GM18909 (cell line): Measurements from ENCODE around the gene SLC6A11.

Experiments used
- ATAC-seq: cut with Tn5 transposase; IDR thresholded peaks from one replicate; pipeline ENCODE4 v1.9.1; 2021; ENCODE audit warnings: mild to moderate bottlenecking; ENCODE audit not compliant: unreplicated experiment, poor library complexity

Gene SLC6A11

DNA sequence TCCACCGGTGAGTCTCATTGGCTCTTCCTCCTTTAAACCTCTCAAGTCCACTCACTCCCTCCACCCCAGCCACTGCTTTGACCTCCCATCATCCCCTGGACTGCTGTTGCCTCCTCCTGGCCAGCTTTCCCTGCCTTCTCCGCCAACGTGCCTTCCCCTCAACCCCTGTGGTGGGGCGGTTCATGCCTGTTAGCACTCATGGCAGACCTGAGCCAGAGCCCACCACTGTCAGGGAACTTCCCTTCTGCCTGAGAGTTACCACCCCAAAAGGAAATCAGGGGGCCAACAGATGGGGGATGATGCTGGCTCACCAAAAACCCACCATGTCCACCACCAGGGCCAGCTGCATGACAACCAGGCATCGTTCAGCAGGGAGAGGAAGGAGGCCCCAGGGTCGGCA lies 132.3 kb downstream of the SLC6A11 start:
- ATAC-seq, result no peak

DNA sequence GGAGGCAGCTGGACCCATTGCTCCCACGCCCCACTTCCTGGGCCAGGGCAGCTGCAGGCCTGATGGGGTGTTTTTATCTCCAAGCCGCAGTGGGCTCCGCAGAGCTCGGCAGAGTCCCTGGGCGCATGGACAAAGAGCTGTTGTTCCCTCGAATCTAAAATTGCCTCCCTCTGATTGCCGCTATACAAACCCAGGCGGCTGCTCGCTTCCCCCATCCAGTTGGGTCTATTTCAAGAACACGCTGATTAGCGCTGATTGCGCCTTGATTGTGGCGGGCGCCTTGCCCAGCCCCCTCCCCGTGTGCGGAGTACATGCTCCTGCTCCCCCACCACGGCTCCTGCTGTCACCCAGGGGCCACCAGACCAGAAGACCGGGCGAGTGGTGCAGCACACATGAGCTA lies 133.2 kb downstream of the SLC6A11 start:
- no peak for ATAC-seq

DNA sequence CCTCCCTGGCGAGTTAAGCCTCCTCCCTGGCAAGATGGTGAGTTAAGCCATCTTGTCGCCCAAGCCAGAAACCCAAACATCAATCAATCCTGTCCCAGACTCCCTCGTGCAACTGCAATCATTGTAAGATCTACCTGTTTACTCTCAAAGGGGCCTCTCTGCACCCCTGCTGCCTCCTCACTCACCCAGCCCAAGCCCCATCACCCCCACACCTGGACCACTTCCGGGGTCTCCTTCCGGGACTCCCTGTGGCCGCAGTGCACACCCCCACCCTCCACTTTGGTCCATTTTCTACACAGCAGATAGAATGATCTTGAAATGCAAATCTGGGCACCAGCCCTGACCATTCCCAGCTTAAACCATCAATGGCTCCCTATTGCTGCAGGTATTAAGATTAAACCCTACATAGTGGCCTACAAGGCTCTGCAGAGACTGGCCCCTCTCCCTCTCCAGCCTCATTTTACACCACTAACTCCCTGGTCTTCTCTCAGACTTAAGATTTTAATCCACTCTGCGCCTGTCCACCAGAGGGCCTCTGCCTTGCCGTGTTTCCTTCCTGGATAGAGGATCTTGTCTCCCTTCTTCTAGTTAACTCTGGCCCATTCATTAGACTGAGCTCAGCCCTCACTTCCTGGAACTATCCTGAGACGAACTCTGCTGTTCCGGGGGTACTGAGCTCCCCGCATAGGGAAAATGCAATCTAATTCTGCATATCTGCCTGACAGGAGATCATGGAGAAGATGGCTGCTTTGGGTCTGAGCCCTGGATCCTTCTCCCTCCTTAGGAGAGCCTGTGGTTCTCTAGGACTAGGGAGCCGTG lies 134.7 kb downstream of the SLC6A11 start:
- no peak for ATAC-seq

DNA sequence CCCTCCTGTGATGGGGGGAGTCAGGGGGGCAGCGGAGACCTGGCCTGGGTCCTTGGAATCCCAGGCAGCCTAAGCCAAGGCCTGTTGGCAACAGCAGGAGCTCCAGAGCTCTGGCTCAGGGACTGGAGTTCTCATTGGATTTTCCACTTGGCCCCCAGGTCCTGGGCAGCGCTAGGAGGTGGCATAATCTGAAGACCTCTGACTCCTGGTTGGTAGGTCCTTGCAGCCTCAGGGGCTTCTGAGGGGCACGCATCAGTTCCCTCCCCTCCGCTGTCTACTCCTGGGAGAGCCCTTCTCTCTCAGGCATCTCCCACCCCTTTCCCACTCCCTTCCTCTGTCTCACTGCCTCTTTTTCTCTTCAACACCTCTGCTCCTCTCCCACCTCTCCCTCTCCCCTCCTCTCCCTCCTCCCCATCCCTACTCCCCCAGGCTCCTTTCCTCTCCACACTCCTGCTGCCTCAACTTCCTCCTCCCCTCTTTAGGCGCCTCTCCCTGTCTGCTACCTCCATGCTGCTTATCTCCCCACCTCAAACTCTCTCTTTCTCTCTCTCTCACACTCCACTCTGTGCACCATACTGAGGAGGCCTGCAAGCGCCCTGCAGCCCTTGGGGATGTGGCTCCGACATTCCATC lies 135.4 kb downstream of the SLC6A11 start:
- no peak for ATAC-seq

DNA sequence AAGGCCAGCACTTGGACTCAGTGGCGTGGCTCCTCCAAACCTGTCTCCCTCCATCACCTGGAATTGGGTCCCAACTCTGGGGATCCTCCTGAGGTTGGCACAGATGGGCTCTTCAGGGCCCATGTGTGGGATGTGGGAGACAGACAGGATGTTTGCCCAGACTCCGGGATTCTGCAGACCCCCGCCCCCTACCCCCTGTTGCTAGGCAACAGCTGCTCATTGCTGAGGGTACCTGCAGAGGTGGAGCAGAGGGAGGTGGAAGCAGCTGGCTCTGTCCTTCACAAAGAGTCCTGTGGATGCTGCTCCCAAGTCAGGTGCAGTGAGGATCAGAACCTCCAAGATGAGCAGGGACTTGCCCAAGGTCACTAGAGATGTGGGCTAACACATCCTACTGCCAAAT lies 136.5 kb downstream of the SLC6A11 start:
- no peak for ATAC-seq

- no peak for ATAC-seq
Observed at GRCh38 chr3:10954740-10955139, 138.7 kb downstream of the SLC6A11 start.

- ATAC-seq, result no peak
Observed at GRCh38 chr3:10955711-10956453, 139.9 kb downstream of the SLC6A11 start.

GRCh38 chr3:10956531-10956930 lies 140.5 kb downstream of the SLC6A11 start:
- no peak for ATAC-seq

- ATAC-seq, result no peak
Observed at GRCh38 chr3:10956986-10957385, 141.0 kb downstream of the SLC6A11 start.

GRCh38 chr3:10957976-10958749 lies 142.1 kb downstream of the SLC6A11 start:
- no peak for ATAC-seq

DNA sequence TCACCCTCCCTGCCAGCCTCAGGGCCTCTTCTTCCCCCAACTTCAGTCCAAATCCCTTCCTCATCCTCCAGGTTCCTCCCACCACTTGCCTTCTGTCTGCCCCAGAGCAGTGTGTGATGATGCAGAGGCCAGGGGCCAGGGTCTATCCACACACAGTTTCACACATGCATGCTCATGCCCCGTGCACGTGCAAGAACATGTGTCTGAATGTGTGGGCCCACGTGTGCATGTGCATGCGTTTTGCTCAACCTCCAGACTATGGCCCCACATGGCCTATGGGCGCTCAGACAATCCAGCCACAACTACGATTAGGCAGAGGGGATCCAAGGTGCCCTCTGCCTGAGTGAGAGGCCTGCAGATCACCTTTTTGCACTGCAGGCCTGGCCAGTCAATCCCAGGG lies 144.2 kb downstream of the SLC6A11 start:
- ATAC-seq, result no peak

GRCh38 chr3:10961921-10962320 lies 145.9 kb downstream of the SLC6A11 start:
- ATAC-seq, result no peak

DNA sequence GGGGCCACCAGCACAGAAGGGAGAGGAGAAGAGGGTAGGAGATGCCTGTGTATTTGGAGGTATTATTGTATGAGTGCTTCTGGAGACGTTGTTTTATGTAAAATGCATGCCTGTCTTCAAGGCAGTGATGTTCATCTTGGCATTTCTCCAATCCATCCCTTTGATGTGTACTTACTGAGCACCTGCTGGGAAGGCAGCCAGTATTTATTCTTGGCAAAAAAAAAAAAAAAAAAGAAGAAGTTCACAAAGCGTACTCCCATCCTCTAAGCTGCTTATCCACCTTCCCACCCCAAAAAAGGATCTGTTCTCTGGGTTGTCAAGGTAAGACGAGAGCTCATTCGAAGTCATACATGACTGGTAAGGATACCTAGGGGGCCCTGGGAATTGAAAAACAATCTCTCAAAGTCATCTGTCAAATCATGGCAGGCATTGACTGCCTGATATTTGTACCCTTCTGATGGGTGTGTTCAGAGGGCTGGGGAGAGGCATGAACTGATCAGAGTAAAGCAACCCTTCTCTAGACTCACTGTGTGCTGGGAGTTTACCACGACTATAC lies 146.5 kb downstream of the SLC6A11 start:
- no peak for ATAC-seq

GRCh38 chr3:10964537-10965167 lies 148.6 kb downstream of the SLC6A11 start:
- no peak for ATAC-seq

DNA sequence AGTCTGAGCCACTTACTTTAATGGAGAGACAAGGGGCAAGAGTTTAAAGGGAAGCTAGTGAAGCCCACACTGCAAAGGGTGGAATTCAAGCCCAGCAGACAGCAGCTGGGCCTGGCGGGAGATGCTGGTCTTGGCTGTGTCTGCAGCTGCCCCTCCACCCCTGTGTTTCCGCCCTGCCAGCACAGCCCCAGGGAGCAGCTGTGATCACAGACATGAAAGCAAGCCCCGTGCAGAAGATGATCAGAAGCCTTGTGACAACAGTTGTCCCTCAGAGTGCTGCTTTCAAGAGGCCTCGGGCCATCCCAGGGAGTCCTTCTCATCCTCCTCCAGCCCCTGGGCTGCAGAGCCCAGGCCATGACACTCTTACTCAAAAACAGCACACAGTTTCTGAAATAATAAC lies 152.4 kb downstream of the SLC6A11 start:
- no peak for ATAC-seq

DNA sequence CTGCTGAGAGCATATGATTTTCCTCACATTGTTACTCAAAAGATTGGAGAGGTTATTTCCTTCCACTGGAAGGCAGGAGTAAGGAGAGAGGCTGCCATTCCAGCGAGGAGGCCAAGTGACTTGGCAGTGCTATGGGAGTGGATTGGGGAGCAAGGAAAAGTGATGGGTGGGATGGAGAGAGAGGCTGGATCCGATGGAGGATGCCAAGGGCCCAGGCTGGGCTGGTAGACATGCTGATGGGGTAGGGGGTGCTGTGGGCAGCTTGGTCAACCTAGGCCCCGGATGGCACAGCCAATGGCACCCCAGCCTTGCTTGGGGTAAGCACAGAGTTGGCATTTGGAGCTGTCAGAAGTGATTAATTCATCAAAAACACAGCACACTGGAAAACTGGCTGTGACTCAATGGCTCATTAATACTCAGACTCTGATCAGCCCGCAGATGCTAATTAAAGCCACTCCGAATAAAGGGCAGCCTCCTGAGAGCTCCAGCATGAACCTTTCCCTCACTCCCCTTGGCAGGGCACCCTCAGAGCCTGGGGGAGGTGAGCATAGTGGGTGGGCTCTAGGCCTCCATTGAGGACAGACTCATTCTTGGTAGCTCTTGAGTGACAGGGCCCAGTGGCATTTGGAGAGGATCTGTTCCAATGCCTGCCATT lies 154.4 kb downstream of the SLC6A11 start:
- no peak for ATAC-seq

DNA sequence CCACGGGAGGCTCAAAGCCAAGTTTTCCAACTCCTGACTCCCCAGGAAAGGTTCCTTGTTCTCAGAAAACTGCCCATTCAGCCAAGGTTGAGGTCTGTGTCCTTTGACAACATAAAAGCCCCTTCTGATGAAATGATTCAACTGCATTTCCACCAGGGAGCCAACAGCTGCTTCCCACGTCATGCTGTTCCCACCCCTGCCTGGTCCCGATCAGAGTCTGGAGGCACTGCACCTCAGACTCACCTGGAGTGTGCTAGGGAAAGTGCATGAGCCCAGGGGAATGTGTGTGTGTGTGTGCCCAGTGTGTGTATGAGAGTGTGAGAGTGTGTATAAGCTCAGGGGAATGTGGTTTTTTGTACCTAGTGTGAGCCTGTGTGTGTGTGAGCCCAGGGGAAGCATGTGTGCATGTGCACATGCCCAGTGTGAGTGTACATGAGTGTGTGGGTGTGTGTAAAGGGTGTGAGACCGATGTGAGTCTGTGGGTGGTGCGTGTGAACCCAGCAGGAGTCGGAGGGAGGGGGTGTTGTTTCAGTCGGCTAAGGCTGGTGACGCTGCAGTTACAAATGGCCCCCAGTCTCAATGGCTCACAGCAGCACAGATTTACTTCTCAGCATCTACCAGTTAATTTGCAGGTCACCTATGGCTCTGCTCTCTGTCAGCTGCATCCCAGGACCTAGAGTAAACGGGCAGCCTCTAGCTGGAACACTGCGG lies 156.2 kb downstream of the SLC6A11 start:
- ATAC-seq, result no peak

- ATAC-seq, result no peak
Observed at GRCh38 chr3:10973046-10973595, 157.1 kb downstream of the SLC6A11 start.
